ENCODE data around the gene DAGLA.

The DAGLA gene

DNA sequence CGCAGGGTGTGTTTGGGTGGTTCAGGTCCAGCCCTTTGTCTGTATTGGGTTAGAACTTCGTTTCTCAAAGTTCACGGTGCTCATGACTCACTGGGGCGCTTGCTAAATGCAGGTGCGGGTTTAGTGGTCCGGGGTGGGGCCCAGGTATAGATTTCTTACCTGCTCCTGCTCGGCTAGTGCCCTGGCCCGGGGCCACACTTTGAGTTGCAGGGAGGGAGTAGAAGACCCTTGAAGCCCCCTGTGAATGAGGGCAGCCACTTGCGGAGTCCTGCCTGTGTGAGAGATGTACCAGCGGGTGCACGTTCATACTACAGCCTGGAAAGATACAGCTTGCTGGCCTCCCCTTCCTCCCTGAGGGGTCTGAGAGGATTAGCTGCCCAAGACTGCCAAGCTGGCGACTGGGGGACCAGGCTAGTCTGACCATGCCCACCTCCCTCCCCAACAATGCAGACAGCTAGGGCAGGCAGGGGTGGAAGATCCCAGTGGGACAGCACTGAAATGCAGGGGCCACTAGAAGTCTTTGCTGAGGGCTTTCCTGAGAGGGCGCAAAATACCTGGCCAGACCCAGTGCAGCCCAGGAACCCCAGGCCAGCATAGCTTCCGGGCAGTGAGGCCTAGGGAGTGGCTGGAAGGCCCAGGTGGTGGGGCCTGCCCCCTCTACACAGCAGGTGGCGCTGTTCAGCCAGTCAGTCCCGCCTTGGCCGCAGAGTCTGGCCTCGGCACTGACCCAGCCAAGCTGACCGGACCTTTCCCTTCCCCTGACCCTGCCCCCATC, 67.2 kb downstream of the DAGLA start:
- peak; percentile 43 for DNase-seq (ENCODE audit: low read depth)

- no peak for DNase-seq (ENCODE audit: low read depth)
Measured at GRCh38 chr11:61747967-61748285, 67.7 kb downstream of the DAGLA start.

DNA sequence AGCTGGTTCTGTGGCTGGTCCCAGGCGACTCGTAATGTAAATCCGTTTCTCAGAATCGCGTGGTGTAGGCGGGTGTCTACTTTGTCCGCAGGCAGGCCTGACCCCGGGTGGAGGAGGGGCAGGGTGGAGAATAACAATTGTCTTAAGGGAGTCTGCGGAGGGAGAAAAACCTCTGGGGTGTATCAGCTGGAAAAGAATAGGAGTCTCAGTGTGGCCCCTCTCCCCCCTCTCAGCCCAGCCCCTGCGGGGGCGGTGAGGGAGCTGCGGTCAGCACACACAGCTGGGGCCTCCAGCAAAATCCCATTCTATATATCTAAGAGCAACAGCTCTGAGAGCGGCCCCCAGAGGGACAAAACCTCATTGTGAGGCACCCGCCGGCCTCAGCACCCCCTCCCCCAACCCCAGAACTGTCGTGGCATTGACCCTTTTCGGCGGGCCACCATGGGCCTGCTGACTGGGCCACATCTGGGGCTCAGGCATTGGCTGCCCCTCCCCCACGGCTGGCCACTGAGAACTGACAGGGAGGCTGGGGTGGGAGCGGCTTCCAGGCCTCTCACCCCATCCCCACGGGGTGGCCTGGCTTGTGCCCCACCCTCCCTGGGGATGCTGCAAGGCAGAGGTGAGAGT, 69.5 kb downstream of the DAGLA start:
- DNase-seq (ENCODE audit: low read depth) = no peak

DNA sequence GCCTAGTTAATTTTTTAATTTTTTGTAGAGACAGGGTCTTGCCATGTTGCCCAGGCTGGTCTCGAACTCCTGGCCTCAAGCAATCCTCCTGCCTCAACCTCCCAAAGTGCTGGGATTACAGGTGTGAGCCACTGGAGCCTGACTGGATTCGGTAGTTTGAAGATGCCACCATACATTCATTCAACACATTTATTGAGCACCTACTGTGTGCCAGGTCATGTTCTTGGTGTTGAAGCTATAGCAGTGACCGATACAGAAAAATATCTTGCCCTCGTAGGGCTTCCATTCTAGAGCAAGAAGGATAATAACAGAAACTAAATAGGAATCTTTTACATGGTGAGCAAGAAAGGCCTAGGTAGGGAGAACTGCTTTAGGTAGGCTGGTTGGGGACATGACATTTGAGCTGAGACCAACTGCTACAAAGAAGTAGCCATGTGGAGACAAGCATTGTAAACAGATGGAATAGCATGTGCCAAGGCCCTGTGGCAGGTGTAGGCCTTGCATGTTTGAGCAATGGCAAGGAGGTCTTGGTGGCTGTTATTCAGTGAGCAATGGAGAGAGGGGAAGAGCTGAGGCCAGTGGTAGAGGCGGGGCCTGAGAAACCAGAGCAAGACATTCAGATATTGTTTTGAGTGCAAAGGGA, 70.6 kb downstream of the DAGLA start:
- no peak for DNase-seq (ENCODE audit: low read depth)

GRCh38 chr11:61751384-61751783, 71.2 kb downstream of the DAGLA start:
- no peak for DNase-seq (ENCODE audit: low read depth)

GRCh38 chr11:61752117-61752924, 72.1 kb downstream of the DAGLA start, which contains the start of gene MYRF:
MYRF (plus strand) TSS chr11:61752636; CDS start chr11:61752745, 109 bp downstream.
- no peak for DNase-seq (ENCODE audit: low read depth)

GRCh38 chr11:61752925-61753521, 72.8 kb downstream of the DAGLA start:
- DNase-seq (ENCODE audit: low read depth) = no peak

DNA sequence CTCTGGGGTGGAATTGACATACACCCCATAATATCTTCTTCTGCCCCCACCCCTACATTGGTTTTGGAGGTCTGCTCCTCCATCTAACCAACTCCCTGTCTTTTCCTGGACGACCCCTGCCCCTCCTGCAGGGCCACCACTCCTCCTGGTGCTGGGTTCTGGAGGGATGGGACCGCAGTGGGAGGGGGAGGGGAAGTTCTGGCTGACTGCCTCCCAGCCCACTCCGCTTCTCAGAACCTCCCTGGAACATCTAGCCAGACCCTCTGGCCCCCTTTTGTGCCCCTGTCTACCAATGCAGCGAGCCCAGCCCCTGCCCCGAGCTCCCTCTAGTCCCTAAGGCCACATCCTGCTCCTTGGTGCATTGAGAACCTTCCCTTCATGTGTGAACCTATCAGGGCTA, 73.5 kb downstream of the DAGLA start:
- no peak for DNase-seq (ENCODE audit: low read depth)

GRCh38 chr11:61754534-61755482, 74.6 kb downstream of the DAGLA start:
- DNase-seq (ENCODE audit: low read depth) = no peak

- DNase-seq (ENCODE audit: low read depth) = no peak
Measured at GRCh38 chr11:61756147-61756451, 75.9 kb downstream of the DAGLA start.

DNA sequence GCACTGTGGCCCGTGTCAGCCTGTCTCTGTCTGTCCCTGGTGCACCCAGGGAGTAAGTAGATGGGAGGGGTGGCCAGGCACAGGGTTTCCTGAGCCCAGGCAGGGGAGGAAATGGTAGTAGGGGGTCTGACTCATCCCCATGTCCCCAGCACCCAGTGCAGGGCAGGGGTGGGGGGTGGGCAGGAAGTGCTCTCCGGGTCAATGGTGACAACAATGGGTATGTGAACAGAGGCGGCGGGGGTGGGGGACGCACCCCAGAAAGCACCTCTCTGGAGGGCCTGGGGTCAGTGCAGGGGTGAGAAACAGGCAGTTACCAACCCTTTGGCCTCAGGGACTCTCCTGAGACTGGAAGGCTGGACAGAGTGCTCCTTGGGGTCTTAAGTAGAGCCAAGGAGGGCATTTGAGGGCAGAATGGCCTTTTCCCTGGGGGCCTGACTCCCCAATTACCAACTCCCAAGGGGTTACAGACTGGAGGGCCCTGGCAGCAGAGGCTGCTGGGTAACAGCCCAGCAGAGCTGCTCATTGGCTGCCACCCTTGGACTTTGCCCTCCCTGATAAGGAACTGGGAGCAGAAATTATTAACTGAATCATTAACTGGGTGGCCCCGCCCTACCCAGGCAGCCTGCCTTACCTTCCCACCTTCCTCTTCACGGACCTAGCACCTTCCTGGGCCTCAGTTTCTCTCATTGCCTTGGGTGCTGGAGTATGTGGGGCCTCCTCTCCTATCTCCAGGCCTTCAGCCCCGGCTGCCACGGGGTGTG, 76.4 kb downstream of the DAGLA start:
- no peak for DNase-seq (ENCODE audit: low read depth)

DNA sequence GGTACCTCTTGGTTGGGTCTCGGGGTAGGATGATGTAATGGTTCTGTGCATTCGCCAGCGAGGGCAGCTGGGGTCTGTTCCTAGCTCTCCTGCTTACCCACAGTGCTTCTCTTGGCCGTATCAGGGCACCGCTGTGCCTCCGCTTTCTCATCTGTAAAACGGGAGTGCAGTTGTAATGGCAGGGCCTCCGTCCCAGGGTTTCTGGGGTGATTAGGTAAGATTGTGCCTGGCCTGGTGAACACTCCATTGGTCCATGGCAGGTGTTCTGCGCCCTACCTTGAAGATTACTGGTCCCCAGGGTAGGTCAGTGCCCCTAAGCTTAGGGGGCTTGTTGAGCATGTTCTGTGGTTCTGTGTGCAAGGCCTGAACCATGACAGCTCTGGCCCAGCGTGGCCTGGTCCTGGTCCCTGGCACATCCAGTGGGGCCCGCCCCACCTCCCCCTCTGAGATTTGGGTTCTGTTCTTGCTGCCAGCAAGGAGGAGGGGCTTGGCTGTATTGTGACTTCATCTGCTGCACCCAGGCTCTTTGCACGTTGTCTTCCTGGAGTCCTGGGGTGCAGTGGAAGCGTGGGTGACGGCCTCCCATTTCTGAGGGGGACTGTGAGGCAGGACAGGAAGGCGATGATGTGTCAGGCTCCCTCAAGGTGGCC, 77.1 kb downstream of the DAGLA start:
- DNase-seq (ENCODE audit: low read depth) = no peak

- no peak for DNase-seq (ENCODE audit: low read depth)
Measured at GRCh38 chr11:61760946-61761345, 80.8 kb downstream of the DAGLA start.

DNA sequence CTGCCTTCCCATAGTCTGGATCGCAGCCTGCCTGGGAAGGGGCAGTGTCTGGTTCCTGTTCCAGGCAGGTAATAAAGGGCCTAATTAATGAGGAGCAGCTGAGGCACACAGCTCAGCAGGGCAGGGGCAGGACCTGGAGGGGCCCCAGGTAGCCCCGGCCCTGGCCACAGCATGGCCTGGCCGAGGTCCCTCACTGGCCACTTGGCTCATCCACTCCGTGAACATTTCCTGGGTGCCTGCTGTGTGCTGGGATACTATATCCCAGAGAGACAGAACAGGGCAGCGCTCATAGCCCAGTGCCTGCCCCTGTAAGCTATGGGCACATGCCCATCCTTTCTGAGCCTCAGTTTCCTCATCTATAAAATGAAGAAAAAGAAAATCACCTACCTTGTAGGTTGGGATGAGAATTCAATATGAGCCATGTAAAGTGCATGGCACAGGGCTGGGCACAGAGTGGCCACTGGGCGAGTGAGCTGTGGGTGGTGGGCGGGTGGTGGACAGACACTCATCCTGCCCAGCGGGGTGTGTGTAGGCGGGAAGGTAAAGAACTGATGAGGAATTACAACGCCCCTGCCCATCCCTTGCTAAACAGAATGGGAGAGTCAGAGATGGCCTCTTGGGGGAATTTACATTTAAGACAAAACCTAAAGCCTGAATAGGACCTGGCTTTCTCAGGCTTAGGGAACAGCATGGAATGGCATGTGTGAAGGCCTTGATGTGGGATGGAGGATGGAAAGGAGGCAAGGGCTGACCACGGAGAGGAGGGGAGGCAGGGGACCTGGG, 81.4 kb downstream of the DAGLA start:
- no peak for DNase-seq (ENCODE audit: low read depth)

DNA sequence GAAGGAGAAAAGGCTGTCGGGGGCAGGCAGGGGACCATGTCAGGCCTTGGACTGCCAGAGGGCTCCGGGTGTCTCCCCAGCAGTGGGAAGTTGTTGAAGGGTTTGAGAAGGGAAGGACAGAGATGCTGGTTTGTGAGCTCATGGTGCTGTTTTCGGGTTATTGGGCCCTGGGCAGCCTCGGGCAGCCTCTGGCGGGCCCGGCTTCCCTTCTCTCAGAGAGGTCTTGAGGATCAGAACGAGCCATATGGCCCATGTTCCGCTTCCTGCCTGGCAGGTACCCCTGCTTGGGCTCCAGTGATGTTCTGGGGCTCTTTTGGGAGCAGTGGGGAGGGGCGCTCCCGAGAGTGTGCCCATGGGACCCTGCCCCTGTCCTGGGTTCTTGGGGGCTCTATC, 82.0 kb downstream of the DAGLA start:
- no peak for DNase-seq (ENCODE audit: low read depth)

DNA sequence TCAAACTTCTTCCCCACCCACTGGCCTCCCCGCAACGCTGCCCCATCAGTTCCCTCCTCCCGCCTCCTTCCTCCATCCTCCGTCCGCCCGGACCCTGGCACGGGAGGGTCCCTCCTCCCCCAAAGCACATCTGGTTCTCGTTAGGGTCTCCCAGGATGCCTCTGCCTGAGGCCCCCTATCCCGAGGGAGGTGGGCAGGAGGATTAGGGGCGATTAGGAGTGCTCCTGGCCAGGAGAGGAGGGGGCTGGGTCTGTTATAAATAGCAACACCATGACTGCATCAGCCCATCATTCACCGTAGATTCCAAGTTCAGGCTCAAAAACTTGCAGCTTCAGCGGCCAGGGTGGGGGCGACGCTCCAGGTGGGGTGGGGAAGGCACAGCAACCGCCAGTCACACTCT, 82.6 kb downstream of the DAGLA start:
- no peak for DNase-seq (ENCODE audit: low read depth)

GRCh38 chr11:61763930-61764605, 83.9 kb downstream of the DAGLA start:
- DNase-seq (ENCODE audit: low read depth) = no peak

GRCh38 chr11:61764606-61765260, 84.5 kb downstream of the DAGLA start:
- DNase-seq (ENCODE audit: low read depth) = no peak

All from fibroblast of gingiva (primary cell).